Measurements from ENCODE around the gene NEK10. TPM values are rescaled to one million over a fixed set of nuclear protein-coding genes. Genes with fewer than 3 reads are reported as not detected.

NEK10 gene
- total RNA-seq, 1 experiment from 2014 or later = 0.66 TPM

DNA sequence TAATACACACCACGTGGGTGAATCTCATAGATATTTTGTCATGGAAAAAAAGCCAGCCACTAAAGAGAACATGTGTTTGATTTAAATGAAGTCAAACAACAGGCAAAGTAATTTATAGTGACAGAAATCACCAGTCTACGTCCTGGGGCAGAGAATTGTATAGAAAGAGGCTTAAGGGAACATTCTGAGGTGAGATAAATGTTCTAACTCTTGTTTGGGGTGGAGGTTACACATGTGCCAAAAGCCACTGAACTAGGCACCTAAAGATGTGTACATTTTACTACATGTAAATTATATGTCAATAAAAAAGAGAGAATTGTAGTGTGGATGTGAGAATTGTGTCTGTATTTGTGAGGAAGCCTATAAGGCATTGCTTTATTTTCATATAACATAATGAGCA, 184.9 kb downstream of the NEK10 start:
- H2AFZ ChIP-seq (ENCODE audit: low read length) = no peak overlapping the region
- H3K9me3 ChIP-seq (ENCODE audit: control insufficient read depth, low read depth, low read length) = no peaks in the 10 kb centered on the region
- H2BK20ac ChIP-seq (ENCODE audit: low read depth, low read length, poor library complexity, severe bottlenecking) = no peak overlapping the region
- H3K4me3 Mint-ChIP-seq = no peak overlapping the region
- H3K4ac ChIP-seq (ENCODE audit: low read depth, low read length) = no peak overlapping the region
- H3K18ac ChIP-seq (ENCODE audit: insufficient read length, low read depth, low read length) = no peak overlapping the region
- no peaks in the 10 kb centered on the region for H3K27me3 ChIP-seq (ENCODE audit: insufficient read depth, low read length)
- no peak overlapping the region for H3K56ac ChIP-seq (ENCODE audit: insufficient read length, low read depth, low read length)
- no peaks in the 10 kb centered on the region for H3K27me3 Mint-ChIP-seq (ENCODE audit: low read depth)
- no peak overlapping the region for H2BK120ac ChIP-seq (ENCODE audit: low read depth, low read length, poor library complexity, severe bottlenecking)
- H3K4me2 ChIP-seq (ENCODE audit: insufficient read depth, insufficient read length, low read length) = no peak overlapping the region
- H4K8ac ChIP-seq (replicated peaks; ENCODE audit: insufficient read length, low read depth, low read length) = no peak overlapping the region
- H3K23ac ChIP-seq (ENCODE audit: insufficient read length, low read depth, low read length) = no peak overlapping the region
- no peak overlapping the region for H2BK12ac ChIP-seq (ENCODE audit: insufficient read length, low read depth, low read length)
- no peaks in the 10 kb centered on the region for H4K20me1 ChIP-seq (ENCODE audit: control insufficient read depth, insufficient read depth, insufficient read length)
- H3K4me1 ChIP-seq (ENCODE audit: insufficient read depth, low read length) = no peaks in the 10 kb centered on the region
- no peaks in the 10 kb centered on the region for H3K4me1 Mint-ChIP-seq
- H3K9me3 Mint-ChIP-seq = no peaks in the 10 kb centered on the region
- no peak overlapping the region for H3K14ac ChIP-seq (ENCODE audit: insufficient read depth, low read length)
- H3K79me2 ChIP-seq (ENCODE audit: insufficient read depth, low read length) = no peaks in the 10 kb centered on the region
- no peak for DNase-seq
- no peak overlapping the region for H2BK5ac ChIP-seq (ENCODE audit: insufficient read length, low read length)
- WGBS (ENCODE audit: extremely low coverage, insufficient read length, low lambda C conversion rate) = no CpG with 5 or more reads among the region's 2 CpGs
- H3K79me1 ChIP-seq (ENCODE audit: insufficient read depth, low read depth, low read length, poor library complexity, severe bottlenecking) = no peaks in the 10 kb centered on the region
- TF ChIP-seq, protein P1, sequence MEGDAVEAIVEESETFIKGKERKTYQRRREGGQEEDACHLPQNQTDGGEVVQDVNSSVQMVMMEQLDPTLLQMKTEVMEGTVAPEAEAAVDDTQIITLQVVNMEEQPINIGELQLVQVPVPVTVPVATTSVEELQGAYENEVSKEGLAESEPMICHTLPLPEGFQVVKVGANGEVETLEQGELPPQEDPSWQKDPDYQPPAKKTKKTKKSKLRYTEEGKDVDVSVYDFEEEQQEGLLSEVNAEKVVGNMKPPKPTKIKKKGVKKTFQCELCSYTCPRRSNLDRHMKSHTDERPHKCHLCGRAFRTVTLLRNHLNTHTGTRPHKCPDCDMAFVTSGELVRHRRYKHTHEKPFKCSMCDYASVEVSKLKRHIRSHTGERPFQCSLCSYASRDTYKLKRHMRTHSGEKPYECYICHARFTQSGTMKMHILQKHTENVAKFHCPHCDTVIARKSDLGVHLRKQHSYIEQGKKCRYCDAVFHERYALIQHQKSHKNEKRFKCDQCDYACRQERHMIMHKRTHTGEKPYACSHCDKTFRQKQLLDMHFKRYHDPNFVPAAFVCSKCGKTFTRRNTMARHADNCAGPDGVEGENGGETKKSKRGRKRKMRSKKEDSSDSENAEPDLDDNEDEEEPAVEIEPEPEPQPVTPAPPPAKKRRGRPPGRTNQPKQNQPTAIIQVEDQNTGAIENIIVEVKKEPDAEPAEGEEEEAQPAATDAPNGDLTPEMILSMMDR (conservative IDR thresholded peaks at IDR 0.05) = no peak
- no peaks in the 10 kb centered on the region for H3K36me3 Mint-ChIP-seq (ENCODE audit: insufficient read depth in 1 of 3, low read depth in 3 of 3)
- H2BK15ac ChIP-seq (ENCODE audit: low read depth, low read length) = no peak overlapping the region
- H4K5ac ChIP-seq (ENCODE audit: insufficient read length, low read depth, low read length) = no peak overlapping the region
- no peak overlapping the region for H3K27ac ChIP-seq (ENCODE audit: insufficient read length, low read depth, low read length)
- H4K91ac ChIP-seq (ENCODE audit: insufficient read length, low read depth, low read length) = no peak overlapping the region
- H2AK5ac ChIP-seq (ENCODE audit: insufficient read length, low read length) = no peak overlapping the region
- no peaks in the 10 kb centered on the region for H3K23me2 ChIP-seq (ENCODE audit: insufficient read length, low read depth, low read length, poor library complexity, severe bottlenecking)
- H3K9ac ChIP-seq (ENCODE audit: extremely low read depth, insufficient read length, low read length) = no peak overlapping the region
- no peak overlapping the region for H3T11ph ChIP-seq (ENCODE audit: low read length)
- H3K27ac Mint-ChIP-seq = no peak overlapping the region; a peak in 1 of 7 replicates

All from H9 (cell line).